ENCODE data around the gene SYTL1. TPM values are rescaled to one million over a fixed set of nuclear protein-coding genes. Genes with fewer than 3 reads are reported as not detected.
A peak's percentile ranks its signal among the peaks of the same experiment; 100 is the strongest.

The SYTL1 gene
- total RNA-seq, 1 donor from 2014 or later: 30.6 TPM

GRCh38 chr1:27400082-27400962, 58.5 kb downstream of the SYTL1 start:
- TF ChIP-seq, protein P1, sequence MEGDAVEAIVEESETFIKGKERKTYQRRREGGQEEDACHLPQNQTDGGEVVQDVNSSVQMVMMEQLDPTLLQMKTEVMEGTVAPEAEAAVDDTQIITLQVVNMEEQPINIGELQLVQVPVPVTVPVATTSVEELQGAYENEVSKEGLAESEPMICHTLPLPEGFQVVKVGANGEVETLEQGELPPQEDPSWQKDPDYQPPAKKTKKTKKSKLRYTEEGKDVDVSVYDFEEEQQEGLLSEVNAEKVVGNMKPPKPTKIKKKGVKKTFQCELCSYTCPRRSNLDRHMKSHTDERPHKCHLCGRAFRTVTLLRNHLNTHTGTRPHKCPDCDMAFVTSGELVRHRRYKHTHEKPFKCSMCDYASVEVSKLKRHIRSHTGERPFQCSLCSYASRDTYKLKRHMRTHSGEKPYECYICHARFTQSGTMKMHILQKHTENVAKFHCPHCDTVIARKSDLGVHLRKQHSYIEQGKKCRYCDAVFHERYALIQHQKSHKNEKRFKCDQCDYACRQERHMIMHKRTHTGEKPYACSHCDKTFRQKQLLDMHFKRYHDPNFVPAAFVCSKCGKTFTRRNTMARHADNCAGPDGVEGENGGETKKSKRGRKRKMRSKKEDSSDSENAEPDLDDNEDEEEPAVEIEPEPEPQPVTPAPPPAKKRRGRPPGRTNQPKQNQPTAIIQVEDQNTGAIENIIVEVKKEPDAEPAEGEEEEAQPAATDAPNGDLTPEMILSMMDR (IDR thresholded peaks at IDR 0.05): no peak
- no peak for ATAC-seq
- no peak for DNase-seq
- Histone ChIP-seq H3K4me3 (no peak overlapping the region), H3K4me1 (peaks cover 47% of the 10 kb centered on the region), H3K9me3 (no peaks in the 10 kb centered on the region), H3K27me3 (no peaks in the 10 kb centered on the region), H3K36me3 (no peaks in the 10 kb centered on the region), H3K27ac (no peak overlapping the region)
- intact Hi-C loops (cut with DNase I): no loop called here

- Histone ChIP-seq H3K27ac (no peak overlapping the region), H3K36me3 (no peaks in the 10 kb centered on the region), H3K4me3 (no peak overlapping the region), H3K9me3 (no peaks in the 10 kb centered on the region), H3K4me1 (peaks cover 53% of the 10 kb centered on the region), H3K27me3 (no peaks in the 10 kb centered on the region)
- no peak for ATAC-seq
- TF ChIP-seq, protein P1 (IDR thresholded peaks at IDR 0.05): no peak
- no peak for DNase-seq
- intact Hi-C loops (cut with DNase I): no loop called here
Observed at GRCh38 chr1:27400963-27401341, 59.1 kb downstream of the SYTL1 start.

DNA sequence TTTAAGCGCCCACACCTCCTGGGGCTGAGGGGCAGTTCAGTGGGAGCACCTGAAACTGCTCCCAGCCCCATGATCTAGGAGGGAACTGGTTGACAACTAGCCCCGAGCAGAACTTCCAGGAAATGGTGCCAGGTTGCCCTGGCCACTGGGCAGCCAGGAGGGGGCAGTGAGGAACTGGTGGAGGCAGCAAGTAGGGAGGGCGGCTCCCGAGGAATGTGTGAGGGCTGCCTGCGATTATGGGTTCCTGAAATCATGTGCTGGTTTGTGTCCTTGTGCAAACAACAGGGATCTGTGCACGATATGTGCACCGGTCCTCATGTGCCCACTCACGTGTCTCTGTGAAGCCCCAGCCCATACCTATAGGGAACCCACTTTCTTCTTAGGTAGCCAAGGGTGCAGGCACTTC, 60.5 kb downstream of the SYTL1 start:
- peak; percentile 91 for DNase-seq
- no peaks in the 10 kb centered on the region for H3K27me3 ChIP-seq
- no peak overlapping the region for H3K4me3 ChIP-seq
- TF ChIP-seq, protein P1 (IDR thresholded peaks at IDR 0.05): peak; percentile 71
- peak overlapping the region; percentile 75 for H3K27ac ChIP-seq
- peak; percentile 87 for ATAC-seq
- peaks cover 54% of the 10 kb centered on the region for H3K4me1 ChIP-seq
- H3K36me3 ChIP-seq: peaks cover 14% of the 10 kb centered on the region
- intact Hi-C loops (cut with DNase I): no loop called here
- H3K9me3 ChIP-seq: no peaks in the 10 kb centered on the region

- intact Hi-C loops (cut with DNase I): no loop called here
- Histone ChIP-seq H3K27me3 (no peaks in the 10 kb centered on the region), H3K4me1 (peaks cover 54% of the 10 kb centered on the region), H3K4me3 (no peak overlapping the region), H3K27ac (peak overlapping the region; percentile 75), H3K36me3 (peaks cover 22% of the 10 kb centered on the region), H3K9me3 (no peaks in the 10 kb centered on the region)
- peak; percentile 73 for DNase-seq
- peak; percentile 12 for ATAC-seq
- TF ChIP-seq, protein P1 (IDR thresholded peaks at IDR 0.05): no peak
Observed at GRCh38 chr1:27403065-27403726, 61.4 kb downstream of the SYTL1 start.

Other genes starting within 250 kb of the SYTL1 start
- 62.4 TPM for gene SLC9A1, start 186.9 kb upstream of the SYTL1 start, total RNA-seq
- 44.1 TPM for gene WDTC1, start 107.4 kb upstream of the SYTL1 start, total RNA-seq
- gene TMEM222, start 19.9 kb upstream of the SYTL1 start, total RNA-seq: 36.7 TPM
- gene MAP3K6, start 24.9 kb downstream of the SYTL1 start, total RNA-seq: 144 TPM
- 826 TPM for gene FCN3, start 32.8 kb downstream of the SYTL1 start, total RNA-seq
- 1.2 TPM for gene CD164L2, start 41.3 kb downstream of the SYTL1 start, total RNA-seq
- 0.90 TPM for gene GPR3, start 50.6 kb downstream of the SYTL1 start, total RNA-seq
- 156 TPM for gene WASF2, start 148.1 kb downstream of the SYTL1 start, total RNA-seq